Right cardiac atrium (tissue), 5 donors: ENCODE measurements around the gene RNF14. TPM values are rescaled to one million over a fixed set of nuclear protein-coding genes. Genes with fewer than 3 reads are reported as not detected.

Source experiments
- ATAC-seq, 2 donors: fragments of 200-7000 bp; cut with Tn5 transposase; one replicate each; pipeline versions ENCODE4 v1.8.0 to v1.9.1; 2020; ENCODE audit warnings: moderate library complexity in 2 of 2, mild to moderate bottlenecking in 1 of 2
- DNase-seq, 3 donors: peaks; one replicate each; pipeline ENCODE4 v3.0.0-alpha.2; 2020
- H3K27ac ChIP-seq: one replicate; pipeline ENCODE4 v1.5.1; 2013; ENCODE audit warnings: mild to moderate bottlenecking, low read length, control low read depth, moderate library complexity
- H3K27me3 ChIP-seq: one replicate; pipeline ENCODE4 v1.6.1; 2013; ENCODE audit not compliant: control insufficient read depth, insufficient read depth
- H3K4me1 ChIP-seq: one replicate; pipeline ENCODE4 v1.6.1; 2013; ENCODE audit warnings: low read length; ENCODE audit not compliant: control insufficient read depth, insufficient read depth
- H3K4me3 ChIP-seq: one replicate; pipeline ENCODE4 v1.5.1; 2013; ENCODE audit warnings: low read length, control low read depth
- H3K9me3 ChIP-seq: one replicate; pipeline ENCODE4 v1.6.1; 2013; ENCODE audit warnings: low read length; ENCODE audit not compliant: control insufficient read depth
- WGBS: extraction: QIAGEN DNeasy Blood & Tissue Kit; methylation state at CpG from one replicate; pipeline ENCODE4 v1.1.7; 2013; 5-methylcytosine and 5-hydroxymethylcytosine counted together
- intact Hi-C, 4 donors: fragments of 100-400 bp; cut with DNase I; formaldehyde crosslinking; loops; one replicate each; pipeline versions ENCODE4 v1.11.0 to v1.14.0; 2022 to 2023
- polyA plus RNA-seq: library from polyadenylated mRNA; stranded (reverse); fragments of 200-250 nt; gene quantifications from one replicate; pipeline ENCODE4 v1.2.3, GENCODE V29; 2013
- total RNA-seq, 4 donors: library from RNA; stranded (reverse); fragmentation: NEBNext Ultra II Directional; extraction: Animal tissue kit (Norgen Biotek cat#: 25700); gene quantifications; one replicate each; pipeline ENCODE4 v1.2.1, GENCODE V29; 2021
- donor health status: healthy with polysubstance abuse.
- donor health status: DM: no; HTN: yes; CAD: no.
- donor health status: DM: no; HTN: no; CAD: no.
- donor health status: DM: no; HTN: yes; CAD: no; lungs with severe emphysema.
- donor health status: DM: yes; HTN: yes; CAD: no.

The RNF14 gene
- total and polyA plus RNA-seq, 5 donors, result 36.3 to 105 (median 92.8) TPM

DNA sequence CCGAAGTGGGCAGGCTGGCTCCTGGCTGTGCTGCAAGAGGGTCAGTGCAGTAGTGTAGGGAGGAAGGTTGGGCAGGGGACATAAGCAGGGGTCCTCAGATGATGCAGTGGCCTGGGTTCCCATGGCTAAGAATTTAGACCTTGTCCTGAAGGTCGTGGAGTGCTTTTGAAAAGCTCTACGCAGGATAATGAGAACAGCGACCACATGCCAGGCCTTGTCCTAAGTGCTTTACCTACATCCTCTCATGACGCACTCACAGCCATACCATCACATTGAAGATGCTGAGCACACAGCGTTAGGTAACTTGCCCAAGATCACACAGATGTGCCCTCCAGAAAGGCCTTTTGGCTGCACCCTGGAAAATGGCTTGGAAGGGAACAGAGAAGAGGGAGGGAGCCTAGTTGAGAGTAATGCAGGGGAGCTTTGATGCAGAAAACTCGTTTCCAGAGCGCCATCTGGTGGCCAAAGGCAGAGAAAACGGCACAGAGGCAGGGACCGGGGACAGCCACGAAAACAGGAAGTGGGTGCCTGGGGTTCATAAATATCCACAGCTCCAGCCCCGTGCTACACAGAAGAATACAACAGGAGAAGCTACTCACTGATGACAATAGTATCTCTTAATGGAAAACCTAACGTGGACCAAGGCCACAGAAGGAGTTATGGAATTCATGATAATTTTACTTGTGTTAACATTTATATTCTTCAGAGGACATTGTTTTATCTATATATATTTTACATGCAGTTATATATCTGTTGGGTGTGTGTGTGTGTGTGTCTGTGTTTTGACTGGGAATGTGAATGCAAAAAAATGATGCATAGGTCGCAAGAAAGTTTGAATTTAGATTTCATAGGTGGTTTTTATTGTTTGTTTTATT is 8.2 kb upstream of the RNF14 start:
- Histone ChIP-seq H3K4me1 (peaks cover 5% of the 10 kb centered on the region), H3K27ac (peak overlapping the region; percentile 24), H3K9me3 (no peaks in the 10 kb centered on the region), H3K4me3 (no peak overlapping the region), H3K27me3 (no peaks in the 10 kb centered on the region)
- DNase-seq (peak; percentile 88 to 94 (median 94)), ATAC-seq (peak; percentile 74 to 86)
- intact Hi-C loops, result loop anchor here (2.0 to 5.0 kb wide), 3 partner anchors 268 to 270 kb away; no protein-coding TSS in a partner anchor
- 30% methylated on average over 14 of the region's 14 CpGs for WGBS

DNA sequence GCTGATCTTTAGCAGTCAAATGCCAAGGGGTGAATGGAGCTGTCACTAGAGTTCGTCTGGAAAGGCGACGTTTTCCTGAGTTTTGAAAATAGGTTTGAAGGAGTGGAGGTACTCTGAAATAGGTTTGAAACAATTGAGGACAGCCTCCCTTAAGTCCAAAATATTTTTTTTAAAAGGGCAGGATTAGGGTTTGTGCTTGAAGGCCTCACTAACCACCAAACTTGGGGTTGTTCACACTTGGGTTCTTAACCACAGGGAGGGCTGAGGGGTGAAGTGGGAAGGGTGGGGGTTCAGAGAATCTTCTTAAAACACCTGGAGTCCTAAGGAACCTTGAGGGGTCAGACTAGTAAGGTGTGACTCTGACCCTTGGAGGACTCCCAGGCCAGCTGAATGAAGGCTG is 7.4 kb upstream of the RNF14 start:
- ATAC-seq (no peak), DNase-seq (no peak)
- no peaks in the 10 kb centered on the region for H3K9me3 ChIP-seq
- WGBS, result 85% methylated on average over 3 of the region's 3 CpGs
- no peak overlapping the region for H3K4me3 ChIP-seq
- intact Hi-C loops, result loop anchor here (2.0 to 5.0 kb wide), 3 partner anchors 269 to 271 kb away; no protein-coding TSS in a partner anchor
- no peak overlapping the region for H3K27ac ChIP-seq
- peaks cover 5% of the 10 kb centered on the region for H3K4me1 ChIP-seq
- no peaks in the 10 kb centered on the region for H3K27me3 ChIP-seq

DNA sequence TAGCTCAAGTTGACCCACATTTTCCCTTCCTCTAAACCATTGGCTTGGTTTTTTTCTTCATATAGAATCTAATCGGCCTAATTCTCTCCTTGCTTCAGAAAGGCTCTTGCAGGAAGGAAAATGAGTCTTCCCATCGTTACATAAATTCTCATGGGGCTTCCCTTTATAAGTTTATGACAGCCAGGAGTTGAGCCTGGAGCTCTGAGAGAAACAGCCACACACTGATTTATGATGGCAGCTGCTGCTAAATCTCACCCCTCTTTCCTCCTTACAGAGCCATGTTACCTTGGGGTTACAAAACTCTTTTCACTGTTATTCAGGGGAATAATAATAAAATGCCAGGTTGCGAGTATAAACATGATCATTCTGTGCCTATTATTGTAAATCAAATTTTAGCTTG is 5.2 kb upstream of the RNF14 start:
- 50% methylated on average over 3 of the region's 3 CpGs for WGBS
- peaks cover 2% of the 10 kb centered on the region for H3K4me1 ChIP-seq
- H3K27ac ChIP-seq, result no peak overlapping the region
- H3K27me3 ChIP-seq, result no peaks in the 10 kb centered on the region
- intact Hi-C loops, result loop anchor here in 1 of 4 donors (5.0 kb wide), 1 partner anchor 271 kb away; no protein-coding TSS in a partner anchor
- no peaks in the 10 kb centered on the region for H3K9me3 ChIP-seq
- H3K4me3 ChIP-seq, result no peak overlapping the region
- ATAC-seq (no peak), DNase-seq (no peak)

DNA sequence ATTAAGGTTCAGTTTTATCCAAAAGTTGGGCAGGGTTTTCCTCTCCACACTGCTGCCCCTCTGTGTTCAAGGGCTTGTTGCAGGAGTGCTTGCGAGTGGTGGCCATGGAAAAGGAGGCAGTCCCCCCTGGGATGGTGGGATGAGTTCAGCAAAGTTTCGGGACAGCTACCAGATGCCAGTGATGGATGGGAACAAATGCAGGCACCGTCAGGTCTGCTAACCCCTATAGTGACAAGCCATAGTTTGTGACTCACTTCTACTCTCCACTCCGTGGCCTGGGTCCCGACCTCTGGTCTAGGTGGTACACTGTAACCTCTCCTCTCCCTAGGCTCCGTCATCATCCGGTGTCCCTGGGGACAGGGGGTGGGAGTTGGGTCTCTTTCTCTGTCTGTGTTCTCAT is 3.8 kb upstream of the RNF14 start:
- no peak for ATAC-seq

DNA sequence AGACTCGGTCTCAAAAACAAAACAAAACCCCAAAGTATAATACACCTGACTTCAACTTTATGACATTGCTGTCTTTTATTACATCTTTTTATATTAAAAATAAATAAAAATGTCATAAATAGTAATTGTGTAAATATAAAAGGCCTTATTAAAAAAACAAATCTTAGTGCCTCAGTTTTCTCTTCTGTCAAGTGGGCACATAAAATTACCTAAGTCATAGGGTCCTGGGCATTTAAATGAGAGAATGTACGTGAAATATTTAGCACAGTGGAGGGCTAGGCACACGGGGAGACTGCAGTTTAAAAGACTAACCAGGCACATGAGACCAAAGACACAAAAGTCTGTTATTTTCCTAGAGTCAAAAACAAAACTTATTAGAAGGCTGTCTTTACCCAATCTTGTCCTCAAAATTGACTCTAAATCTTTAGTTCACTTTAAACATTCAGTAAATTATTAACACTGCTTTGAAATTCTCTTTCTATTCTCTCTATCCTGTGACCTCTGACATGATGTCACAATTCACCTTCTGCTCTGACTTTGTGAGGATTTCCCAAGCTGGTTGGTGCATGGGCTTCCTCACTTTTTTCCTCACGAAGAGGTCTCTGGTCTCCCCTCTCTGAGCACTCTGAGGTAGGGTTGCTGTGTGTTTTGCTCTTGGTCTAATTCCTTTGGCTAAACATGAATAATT is 2.5 kb upstream of the RNF14 start:
- intact Hi-C loops, result no loop called here
- H3K4me1 ChIP-seq, result no peaks in the 10 kb centered on the region
- H3K27ac ChIP-seq, result no peak overlapping the region
- H3K4me3 ChIP-seq, result no peak overlapping the region
- ATAC-seq, result no peak
- WGBS, result 85% methylated on average over 4 of the region's 4 CpGs
- H3K27me3 ChIP-seq, result no peaks in the 10 kb centered on the region
- DNase-seq, result no peak
- no peaks in the 10 kb centered on the region for H3K9me3 ChIP-seq

More for the DNA sequence above, 3.8 kb upstream of the RNF14 start:
- Histone ChIP-seq H3K27me3 (no peaks in the 10 kb centered on the region), H3K4me1 (no peaks in the 10 kb centered on the region), H3K27ac (no peak overlapping the region), H3K9me3 (no peaks in the 10 kb centered on the region), H3K4me3 (no peak overlapping the region)
- WGBS, result 72% methylated on average over 7 of the region's 7 CpGs
- intact Hi-C loops, result no loop called here
- DNase-seq, result no peak

DNA sequence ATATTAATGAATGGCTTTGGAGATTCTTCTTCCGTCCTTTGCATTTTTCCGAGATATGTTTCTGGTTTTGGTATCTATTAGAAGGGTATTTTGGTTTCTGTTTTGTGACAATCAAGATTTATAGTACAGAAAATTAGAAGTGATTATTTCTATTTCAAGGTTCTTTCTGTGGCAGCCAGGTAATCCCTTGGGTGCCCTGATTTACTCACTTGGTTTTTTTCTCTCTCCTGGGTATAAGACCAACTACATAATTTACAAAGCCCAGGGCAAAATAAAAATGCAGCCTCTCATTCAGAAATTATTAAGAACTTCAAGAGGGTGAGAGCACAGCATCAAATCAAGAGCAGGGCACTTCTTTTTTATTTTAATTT is 2.0 kb upstream of the RNF14 start:
- intact Hi-C loops, result no loop called here
- Histone ChIP-seq H3K9me3 (no peaks in the 10 kb centered on the region), H3K27ac (no peak overlapping the region), H3K4me1 (no peaks in the 10 kb centered on the region), H3K4me3 (no peak overlapping the region), H3K27me3 (no peaks in the 10 kb centered on the region)
- no peak for DNase-seq
- 95% methylated on average over 2 of the region's 2 CpGs for WGBS
- no peak for ATAC-seq

DNA sequence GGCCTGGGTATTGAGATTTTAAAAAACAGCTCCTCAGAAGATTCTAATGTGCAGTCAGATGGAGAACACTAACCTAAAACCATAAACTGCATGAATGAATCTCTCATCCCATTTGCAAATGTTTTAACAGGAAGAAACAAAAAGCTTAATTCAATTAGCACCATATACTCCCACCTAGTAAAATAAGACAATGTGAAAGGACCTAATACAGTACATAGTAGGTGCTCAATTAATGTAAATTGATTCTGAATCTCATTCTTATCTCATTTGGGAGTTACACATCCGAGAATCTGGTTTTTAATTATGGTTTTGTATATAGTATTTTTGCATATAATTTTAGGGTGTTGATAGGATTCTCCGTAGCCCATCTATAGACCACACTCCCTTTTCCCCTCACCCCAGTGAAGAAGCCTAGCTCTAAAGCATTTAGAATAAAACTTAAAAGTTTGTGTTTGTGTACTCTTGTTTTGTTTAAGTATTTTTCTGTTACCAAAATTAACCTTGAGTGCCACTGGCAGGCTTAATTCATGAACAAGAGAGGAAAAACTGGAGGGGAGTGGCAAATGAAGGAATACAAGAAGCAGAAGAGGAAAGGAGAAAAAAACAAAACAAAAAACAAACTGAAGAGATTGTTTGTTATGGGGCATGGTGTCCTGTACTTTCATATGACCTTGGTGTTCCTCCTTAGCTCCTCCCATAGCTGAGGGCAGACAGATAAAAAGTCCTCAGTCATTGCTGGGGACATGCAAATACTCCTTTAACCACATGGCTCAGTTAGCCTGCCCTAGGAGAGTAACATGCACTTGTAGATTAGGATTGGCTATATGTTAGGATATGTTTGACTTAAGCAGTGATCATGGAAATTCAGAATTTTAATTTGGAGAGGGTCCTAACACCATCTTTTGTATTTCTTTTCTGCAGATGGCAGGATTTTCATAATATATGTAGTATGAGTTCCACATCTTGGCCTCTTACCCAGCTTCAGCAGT is 1.2 kb downstream of the RNF14 start:
- H3K4me1 ChIP-seq, result no peaks in the 10 kb centered on the region
- ATAC-seq (no peak), DNase-seq (no peak)
- H3K4me3 ChIP-seq, result peak overlapping the region; percentile 64
- peak overlapping the region; percentile 89 for H3K27ac ChIP-seq
- WGBS, result 73% methylated on average over 2 of the region's 2 CpGs
- H3K9me3 ChIP-seq, result no peaks in the 10 kb centered on the region
- intact Hi-C loops, result no loop called here
- H3K27me3 ChIP-seq, result no peaks in the 10 kb centered on the region

DNA sequence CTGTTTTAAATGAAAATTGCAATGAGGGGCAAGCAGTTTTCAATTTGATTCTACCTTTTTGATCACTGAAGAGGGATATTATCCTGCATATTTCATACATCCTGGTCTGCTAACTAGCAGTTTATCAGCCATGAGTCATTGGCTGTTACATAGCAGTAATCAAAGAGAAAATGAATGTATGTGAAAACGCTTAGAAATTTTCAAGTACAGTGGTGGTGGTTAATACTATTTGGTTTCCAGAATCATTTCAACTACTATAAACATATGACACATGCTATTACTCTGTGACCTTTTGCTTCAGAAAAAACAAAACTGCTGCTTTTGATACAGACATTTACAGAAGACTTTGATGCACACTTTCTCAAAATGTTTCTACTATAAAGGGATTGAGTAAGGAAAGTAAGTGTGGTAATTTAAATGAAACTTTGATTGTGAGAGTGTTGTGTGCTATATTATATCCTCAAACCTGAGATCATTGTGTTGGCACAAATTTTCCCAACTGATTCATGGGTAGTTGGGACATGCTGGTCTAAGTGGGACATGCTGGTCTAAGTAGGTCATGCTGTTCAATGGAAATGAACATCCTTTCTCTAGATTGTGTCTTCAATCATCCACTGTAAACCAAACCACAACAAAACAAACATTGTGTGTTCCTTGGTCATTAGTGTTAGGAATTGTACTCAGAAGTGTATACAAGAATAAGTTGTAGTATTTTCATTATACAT is 5.1 kb downstream of the RNF14 start:
- ATAC-seq (no peak), DNase-seq (no peak)
- Histone ChIP-seq H3K27ac (no peak overlapping the region), H3K4me1 (no peaks in the 10 kb centered on the region), H3K4me3 (no peak overlapping the region), H3K27me3 (no peaks in the 10 kb centered on the region), H3K9me3 (no peaks in the 10 kb centered on the region)
- intact Hi-C loops, result no loop called here
- 75% methylated on average over 1 of the region's 1 CpG for WGBS

DNA sequence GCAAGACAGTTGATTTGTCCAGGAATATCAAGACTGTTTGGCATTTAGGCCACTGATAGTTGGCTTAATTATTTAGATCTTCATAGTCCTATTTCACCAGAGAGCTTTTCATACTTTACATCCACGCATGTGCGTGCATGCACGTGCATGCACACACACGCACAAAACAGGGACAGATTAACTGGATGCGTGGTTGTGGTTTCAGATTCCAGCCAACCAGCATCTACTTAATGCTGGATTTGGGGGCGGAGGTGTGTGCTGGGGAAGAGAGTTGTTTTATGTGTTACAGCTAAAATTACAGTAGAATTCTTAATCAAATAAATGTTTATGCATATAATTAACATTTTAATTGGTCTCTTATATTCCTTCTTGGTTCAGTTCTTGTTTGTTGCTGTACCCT is 7.3 kb downstream of the RNF14 start:
- Histone ChIP-seq H3K4me1 (no peaks in the 10 kb centered on the region), H3K9me3 (no peaks in the 10 kb centered on the region), H3K27ac (no peak overlapping the region), H3K27me3 (no peaks in the 10 kb centered on the region), H3K4me3 (no peak overlapping the region)
- ATAC-seq (no peak), DNase-seq (no peak)
- WGBS, result 95% methylated on average over 6 of the region's 6 CpGs
- intact Hi-C loops, result no loop called here

DNA sequence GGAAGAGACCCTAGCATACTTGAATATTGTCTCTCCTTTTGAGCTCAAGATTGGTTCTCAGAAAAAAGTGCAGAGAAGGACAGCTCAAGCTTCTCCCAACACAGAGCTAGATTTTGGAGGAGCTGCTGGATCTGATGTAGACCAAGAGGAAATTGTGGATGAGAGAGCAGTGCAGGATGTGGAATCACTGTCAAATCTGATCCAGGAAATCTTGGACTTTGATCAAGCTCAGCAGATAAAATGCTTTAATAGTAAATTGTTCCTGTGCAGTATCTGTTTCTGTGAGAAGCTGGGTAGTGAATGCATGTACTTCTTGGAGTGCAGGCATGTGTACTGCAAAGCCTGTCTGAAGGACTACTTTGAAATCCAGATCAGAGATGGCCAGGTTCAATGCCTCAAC is 9.5 kb downstream of the RNF14 start:
- Histone ChIP-seq H3K27me3 (no peaks in the 10 kb centered on the region), H3K9me3 (no peaks in the 10 kb centered on the region), H3K4me3 (no peak overlapping the region), H3K4me1 (no peaks in the 10 kb centered on the region), H3K27ac (no peak overlapping the region)
- ATAC-seq, result no peak
- DNase-seq, result no peak
- intact Hi-C loops, result no loop called here
